GM21528 (cell line): ENCODE measurements around the gene TANC2.
"Not testable (repeated sequence)": the region's sequence is repeated elsewhere in the genome, so short reads cannot be mapped to it uniquely, and the experiment has no call there.

Experiments
- ATAC-seq: cut with Tn5 transposase; IDR thresholded peaks from one replicate; pipeline ENCODE4 v1.9.1; 2021; ENCODE audit warnings: mild to moderate bottlenecking, moderate library complexity; ENCODE audit not compliant: unreplicated experiment, low FRiP score

Gene TANC2

DNA sequence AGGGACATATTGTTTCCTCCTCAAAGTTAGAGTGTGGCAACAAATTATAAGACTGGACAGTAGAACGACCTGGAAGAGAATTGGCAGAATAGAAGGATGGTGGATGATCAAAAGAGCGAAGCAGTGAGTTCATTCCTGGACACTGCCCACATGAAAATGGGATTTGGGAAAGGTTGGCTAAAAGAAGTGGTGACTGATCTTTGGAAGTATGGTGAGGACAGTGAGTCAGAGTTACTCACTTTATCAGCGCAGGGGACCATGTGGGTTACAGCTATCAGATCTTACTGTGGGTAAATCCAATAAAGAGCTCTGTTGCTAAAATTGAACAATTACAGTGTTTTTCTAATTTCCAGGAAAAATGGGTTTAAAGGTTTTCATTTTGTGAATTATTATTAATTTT, 2.7 kb upstream of the TANC2 start:
- no peak for ATAC-seq

DNA sequence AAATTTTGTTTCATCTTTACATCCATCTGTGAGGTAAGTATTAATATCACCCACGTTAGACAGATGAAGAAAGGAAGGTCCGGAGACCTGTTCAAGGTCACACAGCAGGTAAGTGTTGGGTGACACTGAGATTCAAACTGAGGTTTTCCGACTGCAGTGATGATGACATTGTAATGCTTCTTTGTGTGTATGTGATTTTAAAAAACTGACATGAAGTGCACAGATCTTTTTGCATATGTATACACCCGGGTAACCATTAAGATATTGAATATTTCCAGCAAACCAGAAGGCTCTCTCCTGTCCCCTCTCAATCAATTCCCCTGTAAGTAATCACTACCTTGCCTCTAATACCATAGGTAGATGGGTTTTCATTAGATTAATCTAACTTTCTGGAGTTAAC, 1.5 kb upstream of the TANC2 start:
- ATAC-seq: no peak

DNA sequence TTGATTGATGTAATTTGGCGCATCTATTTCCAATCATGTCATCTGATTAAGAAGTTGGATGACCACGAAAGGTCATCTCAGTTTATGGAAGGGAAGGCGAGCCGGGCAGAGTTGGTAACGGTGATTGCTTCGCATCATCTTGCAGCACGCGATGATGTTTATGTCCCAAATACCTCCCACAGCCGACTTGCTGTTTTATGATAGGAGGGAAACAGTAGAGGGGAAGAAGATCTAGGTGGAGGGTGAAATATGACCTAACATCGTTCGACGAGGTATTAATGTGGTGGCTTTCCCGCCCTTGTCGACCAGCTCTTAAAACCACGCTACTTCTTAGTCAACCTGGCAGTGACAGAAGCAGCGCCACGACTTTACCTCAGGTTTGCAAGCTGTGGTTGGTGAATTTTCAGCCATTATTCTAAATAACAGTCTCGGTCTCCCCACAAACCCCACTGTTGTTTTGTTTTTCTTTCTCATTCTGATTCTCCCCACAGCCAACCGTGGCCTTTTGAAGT, 805 bp upstream of the TANC2 start:
- no peak for ATAC-seq

DNA sequence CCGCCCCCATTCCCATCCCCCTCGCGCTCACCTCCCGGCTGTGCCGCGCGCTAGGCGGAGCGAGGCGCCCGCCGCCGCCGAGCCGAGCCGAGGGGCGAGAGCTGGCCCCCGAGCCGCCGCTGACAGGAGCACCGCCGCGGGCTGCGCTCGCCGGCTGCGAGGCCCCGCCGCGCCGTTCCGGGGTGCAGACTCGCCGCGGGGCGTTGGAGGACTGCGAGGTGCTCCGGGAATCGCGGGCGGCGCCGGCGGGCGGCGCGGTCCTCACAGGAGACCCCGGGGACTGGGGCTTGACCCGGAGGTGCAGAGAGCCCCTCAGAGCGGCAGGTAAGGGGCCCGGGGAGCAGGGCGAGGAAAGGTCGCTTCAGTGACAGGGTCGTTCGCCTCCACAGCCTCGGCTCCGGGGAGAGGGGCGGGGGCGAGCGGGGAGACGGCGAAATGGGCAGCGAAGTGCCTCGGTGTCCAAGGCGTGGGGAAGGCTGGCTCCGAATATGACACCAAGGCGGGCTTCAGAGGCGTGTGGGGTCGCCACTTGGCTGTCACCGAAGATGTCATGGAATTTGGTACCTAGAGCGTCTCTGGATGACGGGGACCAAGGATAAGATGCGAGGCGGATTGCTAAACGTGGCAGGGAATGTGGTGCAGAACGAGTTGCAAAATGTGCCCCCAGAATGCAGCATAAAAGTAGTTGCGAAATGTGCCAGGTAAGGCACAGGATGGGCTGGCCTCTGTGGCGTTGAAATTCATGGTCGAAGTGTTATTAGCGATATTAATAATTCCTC, 580 bp downstream of the TANC2 start:
- ATAC-seq: peak; percentile 38

DNA sequence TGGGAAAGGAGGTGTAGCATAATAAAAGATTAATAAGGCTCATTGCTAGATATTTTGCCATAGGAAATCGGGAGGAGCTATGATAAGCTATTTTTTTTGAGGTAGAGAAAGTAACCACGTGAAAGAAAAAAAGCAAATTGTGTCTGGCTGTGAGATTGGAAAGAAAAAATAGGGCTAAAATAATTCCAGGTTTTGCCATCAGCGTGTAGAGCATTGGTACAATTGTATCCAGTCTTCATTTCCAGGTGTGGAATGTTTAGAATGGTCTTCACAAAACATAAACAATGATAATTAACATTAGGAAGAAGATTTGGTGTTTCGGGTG, 1.1 kb downstream of the TANC2 start:
- no peak for ATAC-seq

DNA sequence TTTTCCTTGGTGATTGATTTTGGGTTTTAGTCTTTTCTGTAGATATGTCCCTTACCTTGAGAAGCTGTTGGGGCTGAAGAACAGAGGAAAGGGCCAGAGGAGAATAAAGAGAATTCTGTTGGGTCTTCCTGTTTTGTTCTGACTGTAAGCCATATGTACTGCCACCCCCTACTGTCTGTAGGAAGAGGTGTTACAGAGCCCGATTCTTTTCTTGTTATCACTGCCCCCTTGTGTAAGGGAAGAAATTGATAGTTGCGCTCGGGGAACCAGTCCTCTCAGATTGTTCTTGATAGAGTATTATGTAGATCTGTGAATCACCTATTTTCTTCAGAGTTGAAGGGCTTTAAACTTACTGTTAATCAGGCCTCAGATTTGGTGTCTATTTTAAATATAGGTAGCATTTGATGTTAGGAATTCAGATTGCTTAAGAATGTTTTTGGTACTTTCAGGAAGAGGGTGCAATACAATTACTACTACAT, 2.4 kb downstream of the TANC2 start:
- peak; percentile 68 for ATAC-seq

DNA sequence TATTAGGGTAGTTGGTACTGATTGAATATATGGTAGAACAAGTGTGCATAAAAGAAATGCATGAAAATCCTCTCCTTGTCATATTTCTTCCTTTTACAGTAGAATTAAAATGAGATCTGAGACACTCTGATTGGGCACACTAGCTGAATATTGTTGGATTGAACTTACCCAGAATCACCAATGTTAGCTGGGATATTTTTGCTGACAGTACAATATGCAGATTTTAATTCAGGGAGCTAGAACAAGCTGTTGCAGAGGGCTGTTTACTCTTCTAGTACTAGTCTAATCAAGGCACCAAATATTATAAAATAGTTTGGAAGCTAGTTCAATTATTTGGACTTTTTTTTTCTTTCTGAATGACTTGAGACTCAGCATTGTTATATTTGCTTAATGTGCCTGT, 4.6 kb downstream of the TANC2 start:
- ATAC-seq: no peak

DNA sequence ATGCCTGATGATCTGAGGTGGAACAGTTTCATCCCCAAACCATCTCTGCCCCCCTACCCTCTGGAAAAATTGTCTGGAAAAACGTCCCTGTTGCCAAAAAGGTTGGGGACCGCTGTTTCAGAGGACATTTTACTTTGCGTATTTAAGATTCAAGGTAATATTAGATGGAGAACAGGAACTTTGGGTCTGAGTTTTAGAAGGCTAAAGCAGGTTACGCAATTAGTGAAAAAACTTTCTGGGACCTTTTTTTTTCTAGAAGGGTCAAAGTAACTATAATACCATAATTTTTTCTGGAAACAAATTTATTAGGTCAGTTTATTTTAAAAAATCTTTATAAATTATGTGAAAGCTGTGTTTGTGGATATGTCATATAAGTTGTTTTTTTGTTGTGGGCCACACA, 5.8 kb downstream of the TANC2 start:
- no peak for ATAC-seq

DNA sequence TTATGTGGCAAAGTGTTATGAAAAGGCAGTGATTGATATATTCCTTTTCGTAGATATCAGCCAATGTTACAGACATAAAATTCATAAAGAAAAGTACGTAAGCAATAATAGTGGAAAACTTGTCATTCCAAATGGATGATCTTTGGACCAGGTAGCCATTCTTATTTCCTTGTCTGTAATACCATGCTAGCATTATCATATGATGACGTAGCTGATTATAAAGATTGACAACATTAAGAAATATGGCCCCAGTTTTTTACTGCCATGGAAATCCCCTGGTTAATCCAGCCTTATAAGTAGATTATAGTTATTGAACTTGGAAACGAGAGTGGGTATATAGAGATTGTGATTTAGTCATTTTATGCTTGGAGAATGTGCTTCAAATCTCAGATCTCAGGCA, 8.8 kb downstream of the TANC2 start:
- ATAC-seq: no peak

DNA sequence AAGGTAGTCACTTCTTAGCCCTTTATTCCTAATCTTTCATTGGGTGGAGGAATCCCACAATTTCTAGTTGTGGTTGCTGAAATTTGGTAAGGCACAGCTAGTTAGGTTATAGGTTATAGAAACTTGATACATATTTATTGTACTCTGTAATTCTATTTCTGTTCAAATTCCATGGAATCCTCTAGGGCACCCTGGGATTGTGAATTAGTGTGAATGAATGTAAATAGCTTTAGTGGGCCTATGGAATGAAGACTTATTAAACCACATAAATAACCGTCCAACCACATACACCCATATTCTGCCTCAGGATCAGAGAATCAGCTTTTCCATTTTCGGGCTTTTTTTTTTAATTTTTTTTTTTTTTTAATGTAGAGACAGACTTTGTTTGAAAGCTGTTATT, 9.2 kb downstream of the TANC2 start:
- ATAC-seq: no peak

DNA sequence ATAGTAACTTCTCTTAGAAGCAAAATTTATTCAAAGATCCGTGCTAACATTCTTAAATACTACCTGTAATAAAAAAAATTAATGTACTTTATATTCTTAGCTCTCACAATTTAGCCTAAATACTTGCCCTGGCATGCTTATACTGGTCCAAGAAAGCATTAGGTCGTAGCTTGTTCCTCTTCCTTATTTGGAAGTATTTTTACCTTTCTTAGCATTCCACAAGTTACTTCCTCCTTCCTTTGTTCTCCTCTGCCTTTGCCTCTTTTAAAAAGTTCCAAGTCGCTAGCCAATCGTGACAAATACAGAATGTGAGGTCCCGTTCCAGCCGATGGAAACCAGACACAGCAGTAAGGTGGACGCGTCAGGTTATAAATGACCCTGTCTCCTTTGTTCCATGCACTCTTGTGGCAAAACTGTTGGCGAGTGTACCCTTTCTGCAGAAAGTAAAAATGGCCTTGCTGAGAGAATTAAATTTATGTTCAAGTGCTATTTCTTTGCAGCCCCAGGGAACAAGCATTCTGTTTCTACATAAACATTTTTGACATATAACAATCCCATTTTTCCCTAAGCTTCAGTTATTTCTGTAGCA, 10.7 kb downstream of the TANC2 start:
- not testable (repeated sequence) for ATAC-seq

DNA sequence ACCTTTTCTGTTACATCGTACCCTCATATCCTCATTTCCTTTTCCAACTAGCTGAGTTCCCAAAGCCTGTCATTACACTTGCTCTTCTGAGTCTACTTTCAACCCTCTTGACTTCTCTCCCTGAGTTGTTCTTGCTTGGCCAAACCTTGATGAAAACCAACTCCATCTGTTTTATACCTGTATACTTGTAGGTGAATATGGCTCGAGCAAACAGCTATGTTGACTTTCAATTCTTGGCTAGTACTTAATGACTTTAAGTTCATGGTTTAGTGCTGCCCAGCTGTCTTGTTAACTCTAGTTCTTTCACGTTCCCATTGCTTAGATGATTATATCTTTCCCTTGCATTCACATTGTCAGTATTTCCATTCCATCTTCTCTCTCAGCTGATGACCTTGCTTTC, 14.8 kb downstream of the TANC2 start:
- no peak for ATAC-seq

DNA sequence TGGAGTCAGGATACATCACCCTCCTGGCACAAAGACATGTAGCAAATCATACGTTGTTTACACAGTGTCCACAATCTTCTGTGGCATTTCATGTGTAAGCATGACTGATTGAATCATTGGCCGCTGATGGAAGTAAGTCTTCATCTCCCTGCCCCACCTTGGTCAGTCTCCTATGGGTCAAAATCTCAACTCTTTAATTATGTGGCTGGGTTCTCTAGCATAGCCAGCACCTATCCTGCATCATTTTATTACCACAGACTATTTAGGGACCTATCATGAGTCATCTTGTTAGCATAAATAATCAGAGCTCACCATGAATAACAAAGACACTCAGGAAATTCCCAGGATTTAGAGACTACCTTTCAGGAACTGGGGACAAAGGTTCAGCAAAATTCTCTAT, 15.9 kb downstream of the TANC2 start:
- ATAC-seq: no peak

DNA sequence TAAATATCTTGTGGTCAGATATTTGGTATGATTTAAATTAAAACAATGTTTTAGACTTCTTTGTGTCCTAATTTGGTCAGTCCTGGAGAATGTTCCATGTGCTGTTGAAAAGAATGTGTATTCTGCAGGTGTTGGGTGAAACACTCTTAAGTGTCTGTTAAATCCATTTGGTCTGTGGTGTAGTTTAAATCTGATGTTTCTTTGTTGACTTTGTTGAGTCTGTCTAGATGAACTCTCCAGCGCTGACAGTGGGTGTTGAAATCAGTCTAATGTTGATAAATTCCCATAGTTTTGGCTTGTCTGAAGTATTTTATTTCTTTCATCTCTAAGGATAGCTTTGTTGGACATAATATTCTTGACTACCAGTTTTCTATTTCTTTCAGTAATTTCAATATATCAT, 18.8 kb downstream of the TANC2 start:
- no peak for ATAC-seq

DNA sequence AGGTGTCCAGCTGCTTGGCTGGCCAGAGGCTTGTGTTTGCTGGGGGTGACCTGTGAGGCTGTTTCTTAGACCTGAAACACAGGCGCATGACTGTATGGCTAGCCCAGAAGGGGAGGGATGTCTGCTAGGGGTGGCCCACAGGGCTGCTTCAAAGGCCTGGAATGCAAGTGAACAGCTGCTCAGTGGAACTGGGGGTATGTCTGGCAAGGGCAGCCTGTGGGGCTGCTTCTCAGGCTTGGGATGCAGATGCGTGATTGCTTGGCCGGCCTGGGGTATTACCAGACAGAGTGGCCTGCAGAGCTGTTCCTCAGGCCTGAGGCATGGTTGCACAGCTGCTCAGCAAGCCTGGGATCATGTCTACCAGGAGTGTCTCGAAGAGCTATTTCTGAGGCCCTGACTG, 20.5 kb downstream of the TANC2 start:
- ATAC-seq: no peak

DNA sequence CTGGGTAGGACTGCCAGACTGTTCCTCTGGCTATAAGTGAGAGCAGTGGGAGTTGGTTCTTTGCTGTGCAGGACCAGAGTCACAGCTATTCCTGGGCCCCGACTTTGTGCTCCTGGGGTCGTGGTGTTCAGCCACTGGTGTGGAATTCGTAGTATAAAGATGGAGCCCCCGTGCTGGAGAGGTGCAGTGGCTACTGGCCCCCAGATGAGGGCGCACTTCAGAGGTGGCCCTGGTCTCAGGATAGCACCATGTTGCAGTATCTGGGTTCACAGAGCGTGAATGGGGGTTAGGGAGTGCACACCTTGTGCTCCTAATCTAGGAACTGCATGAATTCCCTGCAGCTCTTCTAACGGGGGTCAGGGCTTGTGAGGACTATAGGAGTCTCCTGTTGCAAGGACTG, 21.1 kb downstream of the TANC2 start:
- ATAC-seq: no peak

DNA sequence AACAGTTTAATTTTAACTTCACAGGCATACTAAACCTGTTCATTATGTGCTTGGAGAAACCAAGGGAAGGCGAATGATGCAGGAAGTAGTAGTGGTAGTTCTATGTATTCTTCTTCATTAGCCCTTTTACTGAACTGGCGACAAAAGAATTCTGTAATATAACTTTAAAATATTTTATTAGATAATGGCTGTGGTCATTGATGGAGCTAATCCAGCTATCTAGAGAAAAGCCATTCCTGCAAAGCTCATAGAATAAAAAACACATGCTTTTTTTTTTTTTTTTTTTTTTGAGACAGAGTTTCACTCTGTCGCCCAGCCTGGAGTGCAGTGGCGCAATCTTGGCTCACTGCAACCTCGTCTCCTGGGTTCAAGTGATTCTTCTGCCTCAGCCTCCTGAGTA, 23.5 kb downstream of the TANC2 start:
- ATAC-seq: no peak

DNA sequence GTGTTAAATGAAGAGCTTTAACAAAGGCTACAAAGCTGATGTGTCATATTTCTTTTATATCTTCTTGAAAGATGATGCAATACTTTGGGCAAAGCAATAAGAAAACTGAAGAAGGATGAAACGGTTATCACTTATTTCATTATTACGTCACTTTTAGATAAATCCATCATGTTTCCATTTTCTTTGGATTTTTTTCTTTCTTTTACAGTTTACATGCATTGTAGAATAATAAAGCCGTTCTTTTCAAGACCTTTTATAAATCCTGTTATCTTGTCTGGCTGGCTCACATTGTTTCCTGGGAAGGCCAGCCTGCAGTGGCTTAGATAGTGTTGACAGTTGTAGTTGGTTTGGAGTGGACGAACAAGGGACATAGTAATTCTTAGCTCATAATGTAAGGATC, 28.9 kb downstream of the TANC2 start:
- ATAC-seq: no peak

DNA sequence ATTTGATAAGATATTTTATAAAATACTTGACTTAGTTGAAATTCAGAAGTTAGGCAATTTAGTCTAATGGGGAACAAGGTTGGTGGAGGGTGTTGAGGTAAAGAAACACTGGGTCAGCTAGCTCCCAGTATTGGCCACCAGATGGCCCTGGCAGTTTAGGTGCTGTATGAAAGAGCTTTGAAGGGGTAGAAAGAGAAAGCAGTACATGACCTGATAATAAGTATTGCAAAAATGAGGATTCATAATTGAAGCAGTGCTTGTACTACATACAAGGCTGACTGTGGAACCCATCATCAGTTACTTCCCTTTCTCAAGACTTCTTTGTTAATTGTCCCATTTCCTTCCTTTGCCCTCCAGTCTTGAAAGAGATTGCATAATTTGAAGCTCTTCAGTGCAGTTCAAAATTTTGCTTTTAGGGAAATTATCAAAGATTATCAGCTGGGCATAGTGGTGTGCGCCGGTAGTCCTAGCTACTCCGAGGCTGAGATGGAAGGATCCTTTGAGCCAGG, 29.4 kb downstream of the TANC2 start:
- ATAC-seq: no peak

DNA sequence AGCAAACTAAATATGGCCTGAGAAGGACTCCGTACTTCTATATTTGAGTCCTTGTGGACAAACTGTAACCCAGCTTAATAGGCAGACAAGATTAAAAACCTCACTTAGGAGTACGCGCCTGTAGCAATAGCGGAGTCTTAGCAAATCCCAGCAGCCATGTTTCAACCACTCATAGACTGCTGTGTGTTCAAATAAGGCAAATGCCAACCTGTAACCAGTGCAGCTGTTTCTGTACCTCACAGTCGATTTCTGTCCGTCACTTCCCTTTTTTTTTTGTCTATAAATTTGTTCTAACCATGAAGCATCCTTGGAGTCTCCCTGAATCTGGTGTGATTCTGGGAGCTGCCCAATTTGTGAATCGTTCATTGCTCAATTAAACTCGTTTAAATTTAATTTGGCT, 30.2 kb downstream of the TANC2 start:
- no peak for ATAC-seq

DNA sequence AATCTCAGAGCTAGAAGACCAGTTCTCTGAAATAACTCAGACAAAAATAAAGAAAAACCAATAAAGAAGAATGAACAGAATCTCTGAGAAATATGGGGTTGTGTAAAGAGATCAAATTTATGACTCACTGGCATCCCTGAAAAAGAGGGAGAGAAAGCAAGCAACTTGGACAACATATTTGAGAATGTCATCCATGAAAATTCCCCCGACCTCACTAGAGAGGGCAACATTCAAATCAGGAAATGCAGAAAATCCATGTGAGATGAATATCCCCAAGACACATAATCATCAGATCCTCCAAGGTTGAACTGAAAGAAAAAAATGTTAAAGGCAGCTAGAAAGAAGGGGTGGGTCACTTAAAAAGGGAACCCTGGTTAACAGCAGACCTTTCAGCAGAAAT, 32.1 kb downstream of the TANC2 start:
- no peak for ATAC-seq
